ENCODE measurements around the gene GET3.
"Not testable (repeated sequence)": the region's sequence is repeated elsewhere in the genome, so short reads cannot be mapped to it uniquely, and the experiment has no call there.

GET3 gene

GRCh38 chr19:12715102-12715501 lies 22.2 kb upstream of the GET3 start:
- in situ Hi-C loops (cut with HindIII; ENCODE audit: low sequenced_read_pairs) = no loop called here

GRCh38 chr19:12715929-12716328 lies 21.4 kb upstream of the GET3 start:
- in situ Hi-C loops (cut with HindIII; ENCODE audit: low sequenced_read_pairs) = no loop called here

GRCh38 chr19:12720296-12720695 lies 17.0 kb upstream of the GET3 start:
- in situ Hi-C loops (cut with HindIII; ENCODE audit: low sequenced_read_pairs) = no loop called here

GRCh38 chr19:12720851-12721655 lies 16.2 kb upstream of the GET3 start:
- in situ Hi-C loops (cut with HindIII; ENCODE audit: low sequenced_read_pairs) = no loop called here

GRCh38 chr19:12721656-12722565 lies 15.4 kb upstream of the GET3 start:
- in situ Hi-C loops (cut with HindIII; ENCODE audit: low sequenced_read_pairs) = no loop called here

- in situ Hi-C loops (cut with HindIII; ENCODE audit: low sequenced_read_pairs) = no loop called here
Measured at GRCh38 chr19:12722566-12723380, 14.5 kb upstream of the GET3 start.

GRCh38 chr19:12723381-12723640 lies 14.0 kb upstream of the GET3 start:
- in situ Hi-C loops (cut with HindIII; ENCODE audit: low sequenced_read_pairs) = no loop called here

GRCh38 chr19:12723641-12724426 lies 13.5 kb upstream of the GET3 start, which contains the start of gene TNPO2:
Gene TNPO2, minus strand, starts transcription at chr19:12723932. Its CDS starts 2,955 bp downstream, at chr19:12720977.
- in situ Hi-C loops (cut with HindIII; ENCODE audit: low sequenced_read_pairs) = no loop called here

- in situ Hi-C loops (cut with HindIII; ENCODE audit: low sequenced_read_pairs) = not testable (repeated sequence)
Measured at GRCh38 chr19:12725612-12726011, 11.7 kb upstream of the GET3 start.

GRCh38 chr19:12726988-12727316 lies 10.3 kb upstream of the GET3 start:
- in situ Hi-C loops (cut with HindIII; ENCODE audit: low sequenced_read_pairs) = no loop called here

- in situ Hi-C loops (cut with HindIII; ENCODE audit: low sequenced_read_pairs) = no loop called here
Measured at GRCh38 chr19:12727745-12728433, 9.4 kb upstream of the GET3 start.

GRCh38 chr19:12730064-12730463 lies 7.2 kb upstream of the GET3 start:
- in situ Hi-C loops (cut with HindIII; ENCODE audit: low sequenced_read_pairs) = no loop called here

- in situ Hi-C loops (cut with HindIII; ENCODE audit: low sequenced_read_pairs) = no loop called here
Measured at GRCh38 chr19:12731337-12731736, 6.0 kb upstream of the GET3 start.

GRCh38 chr19:12733369-12734214 lies 3.7 kb upstream of the GET3 start:
- in situ Hi-C loops (cut with HindIII; ENCODE audit: low sequenced_read_pairs) = no loop called here

- in situ Hi-C loops (cut with HindIII; ENCODE audit: low sequenced_read_pairs) = no loop called here
Measured at GRCh38 chr19:12737835-12738351, 596 bp downstream of the GET3 start.

GRCh38 chr19:12745166-12745897 lies 8.0 kb downstream of the GET3 start:
- in situ Hi-C loops (cut with HindIII; ENCODE audit: low sequenced_read_pairs) = no loop called here

- in situ Hi-C loops (cut with HindIII; ENCODE audit: low sequenced_read_pairs) = no loop called here
Measured at GRCh38 chr19:12748489-12748888, 11.2 kb downstream of the GET3 start.

GRCh38 chr19:12749938-12750521 lies 12.7 kb downstream of the GET3 start:
- in situ Hi-C loops (cut with HindIII; ENCODE audit: low sequenced_read_pairs) = no loop called here
